GM19438 (cell line): ENCODE results near the gene REXO4.
A peak's percentile ranks its signal among the peaks of the same experiment; 100 is the strongest.

Experiments used
- ATAC-seq: cut with Tn5 transposase; IDR thresholded peaks from one replicate; pipeline ENCODE4 v1.9.1; 2021; ENCODE audit warnings: low read depth; ENCODE audit not compliant: unreplicated experiment

REXO4 gene

GRCh38 chr9:133370685-133371084 lies 47.1 kb downstream of the REXO4 start:
- ATAC-seq: no peak

- ATAC-seq: no peak
These were observed 47.9 kb downstream of the REXO4 start for GRCh38 chr9:133369933-133370332.

- no peak for ATAC-seq
These were observed 48.4 kb downstream of the REXO4 start for GRCh38 chr9:133369422-133369821.

- no peak for ATAC-seq
These were observed 49.4 kb downstream of the REXO4 start for GRCh38 chr9:133368249-133368881.

GRCh38 chr9:133367778-133368177 lies 50.0 kb downstream of the REXO4 start:
- no peak for ATAC-seq

- no peak for ATAC-seq
These were observed 50.6 kb downstream of the REXO4 start for GRCh38 chr9:133367221-133367620.

- ATAC-seq: no peak
These were observed 51.4 kb downstream of the REXO4 start for GRCh38 chr9:133366435-133366834.

GRCh38 chr9:133362359-133363044 lies 55.3 kb downstream of the REXO4 start:
- ATAC-seq: no peak

GRCh38 chr9:133361507-133362092 lies 56.2 kb downstream of the REXO4 start:
- ATAC-seq: no peak

- no peak for ATAC-seq
These were observed 57.1 kb downstream of the REXO4 start for GRCh38 chr9:133360400-133361393.

GRCh38 chr9:133359399-133360175 lies 58.2 kb downstream of the REXO4 start:
- ATAC-seq: no peak

- ATAC-seq: no peak
These were observed 60.2 kb downstream of the REXO4 start for GRCh38 chr9:133357656-133358055.

- peak; percentile 52 for ATAC-seq
These were observed 61.3 kb downstream of the REXO4 start, which contains the start of the genes SURF1 and SURF2 for GRCh38 chr9:133356391-133357091. Gene SURF1 (minus strand): TSS chr9:133356487. CDS start chr9:133356453, 34 bp downstream. Gene SURF2 (plus strand): TSS chr9:133356550. CDS start chr9:133356593, 43 bp downstream.
